ENCODE data around the gene GRM7.

Gene GRM7

DNA sequence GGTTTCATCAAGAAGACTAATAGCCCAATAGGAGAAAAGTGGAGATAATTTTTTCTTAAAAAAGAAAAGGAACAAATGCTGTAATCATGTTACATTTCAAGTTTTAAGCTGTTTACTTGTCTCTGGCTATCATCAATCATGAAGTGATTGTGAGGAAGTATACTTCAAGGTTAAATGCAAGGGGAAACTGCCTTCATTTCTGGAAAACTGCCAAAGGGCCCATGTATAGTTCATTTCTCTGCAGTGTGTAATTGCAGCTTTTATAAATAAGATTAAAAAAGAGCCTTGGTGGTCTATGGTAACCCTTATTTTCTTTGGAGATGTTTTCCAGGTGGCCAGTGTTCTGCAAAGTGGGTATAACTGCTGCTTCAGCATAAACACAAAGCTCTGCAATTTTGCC lies 101.9 kb downstream of the GRM7 start:
- H3K4me3 ChIP-seq (ENCODE audit: low read length), result no peak overlapping the region
- TF ChIP-seq, protein P1, sequence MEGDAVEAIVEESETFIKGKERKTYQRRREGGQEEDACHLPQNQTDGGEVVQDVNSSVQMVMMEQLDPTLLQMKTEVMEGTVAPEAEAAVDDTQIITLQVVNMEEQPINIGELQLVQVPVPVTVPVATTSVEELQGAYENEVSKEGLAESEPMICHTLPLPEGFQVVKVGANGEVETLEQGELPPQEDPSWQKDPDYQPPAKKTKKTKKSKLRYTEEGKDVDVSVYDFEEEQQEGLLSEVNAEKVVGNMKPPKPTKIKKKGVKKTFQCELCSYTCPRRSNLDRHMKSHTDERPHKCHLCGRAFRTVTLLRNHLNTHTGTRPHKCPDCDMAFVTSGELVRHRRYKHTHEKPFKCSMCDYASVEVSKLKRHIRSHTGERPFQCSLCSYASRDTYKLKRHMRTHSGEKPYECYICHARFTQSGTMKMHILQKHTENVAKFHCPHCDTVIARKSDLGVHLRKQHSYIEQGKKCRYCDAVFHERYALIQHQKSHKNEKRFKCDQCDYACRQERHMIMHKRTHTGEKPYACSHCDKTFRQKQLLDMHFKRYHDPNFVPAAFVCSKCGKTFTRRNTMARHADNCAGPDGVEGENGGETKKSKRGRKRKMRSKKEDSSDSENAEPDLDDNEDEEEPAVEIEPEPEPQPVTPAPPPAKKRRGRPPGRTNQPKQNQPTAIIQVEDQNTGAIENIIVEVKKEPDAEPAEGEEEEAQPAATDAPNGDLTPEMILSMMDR (conservative IDR thresholded peaks at IDR 0.05; ENCODE audit: low read length), result no peak
- no peak for DNase-seq (ENCODE audit: low read depth)

- no peak overlapping the region for H3K4me3 ChIP-seq (ENCODE audit: low read length)
- DNase-seq (ENCODE audit: low read depth), result no peak
- TF ChIP-seq, protein P1 (conservative IDR thresholded peaks at IDR 0.05; ENCODE audit: low read length), result no peak
Measured at GRCh38 chr3:6965881-6966280, 105.0 kb downstream of the GRM7 start.

DNA sequence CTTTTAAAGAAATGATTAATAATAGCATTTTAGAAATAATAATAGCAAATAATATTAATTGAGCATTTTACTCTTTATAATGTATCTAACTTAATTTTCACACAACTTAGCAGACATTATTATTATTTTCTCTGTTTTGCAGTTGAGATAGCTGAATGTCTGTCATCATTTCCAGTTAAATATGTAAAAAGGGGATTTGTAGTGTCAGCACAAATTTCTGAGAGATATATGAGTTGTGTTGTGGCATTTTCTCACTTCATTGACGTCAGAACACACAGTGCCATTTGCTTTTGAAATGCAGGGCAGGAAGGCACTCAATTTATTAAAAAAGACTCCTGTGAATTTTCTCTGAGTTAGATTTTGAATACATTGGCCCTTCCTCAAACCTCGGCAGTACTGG lies 111.0 kb downstream of the GRM7 start:
- DNase-seq (ENCODE audit: low read depth), result no peak
- H3K4me3 ChIP-seq (ENCODE audit: low read length), result no peak overlapping the region
- TF ChIP-seq, protein P1 (conservative IDR thresholded peaks at IDR 0.05; ENCODE audit: low read length), result no peak

GRCh38 chr3:6985848-6986247 lies 124.9 kb downstream of the GRM7 start:
- TF ChIP-seq, protein P1 (conservative IDR thresholded peaks at IDR 0.05; ENCODE audit: low read length), result no peak
- H3K4me3 ChIP-seq (ENCODE audit: low read length), result no peak overlapping the region
- DNase-seq (ENCODE audit: low read depth), result no peak

DNA sequence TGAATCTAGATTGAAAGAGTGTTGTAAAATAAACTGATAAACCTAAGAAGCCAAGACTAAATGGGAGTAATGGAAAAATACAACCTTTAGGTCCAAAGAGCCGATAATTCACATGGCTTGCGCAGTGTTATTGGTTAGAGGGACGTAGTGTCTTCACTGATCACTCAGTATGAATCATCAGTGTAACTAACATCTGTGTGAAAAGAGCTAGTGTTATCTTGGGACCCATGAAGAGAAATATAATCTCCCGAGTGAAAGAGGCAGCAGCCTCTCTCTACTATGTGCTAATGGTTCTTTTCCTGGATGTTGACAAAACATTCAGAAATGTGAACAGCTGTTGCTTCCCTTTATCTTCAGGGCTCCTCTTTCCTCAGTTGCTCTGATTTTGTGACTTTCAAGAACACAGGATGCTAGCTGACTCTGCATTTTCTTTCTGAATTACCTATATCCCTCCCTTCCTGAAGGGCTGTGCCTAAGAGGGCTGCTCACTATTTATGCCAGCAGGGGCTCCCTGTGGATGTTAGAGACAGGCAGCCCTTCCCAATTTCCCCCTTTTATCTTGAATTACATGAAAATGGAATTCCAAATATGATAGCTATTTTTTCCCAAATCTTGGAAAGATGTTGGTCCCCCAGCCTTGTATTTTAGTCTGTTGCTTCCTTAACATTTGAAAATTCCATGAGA lies 128.8 kb downstream of the GRM7 start:
- DNase-seq (ENCODE audit: low read depth), result no peak
- TF ChIP-seq, protein P1 (conservative IDR thresholded peaks at IDR 0.05; ENCODE audit: low read length), result no peak
- no peak overlapping the region for H3K4me3 ChIP-seq (ENCODE audit: low read length)

DNA sequence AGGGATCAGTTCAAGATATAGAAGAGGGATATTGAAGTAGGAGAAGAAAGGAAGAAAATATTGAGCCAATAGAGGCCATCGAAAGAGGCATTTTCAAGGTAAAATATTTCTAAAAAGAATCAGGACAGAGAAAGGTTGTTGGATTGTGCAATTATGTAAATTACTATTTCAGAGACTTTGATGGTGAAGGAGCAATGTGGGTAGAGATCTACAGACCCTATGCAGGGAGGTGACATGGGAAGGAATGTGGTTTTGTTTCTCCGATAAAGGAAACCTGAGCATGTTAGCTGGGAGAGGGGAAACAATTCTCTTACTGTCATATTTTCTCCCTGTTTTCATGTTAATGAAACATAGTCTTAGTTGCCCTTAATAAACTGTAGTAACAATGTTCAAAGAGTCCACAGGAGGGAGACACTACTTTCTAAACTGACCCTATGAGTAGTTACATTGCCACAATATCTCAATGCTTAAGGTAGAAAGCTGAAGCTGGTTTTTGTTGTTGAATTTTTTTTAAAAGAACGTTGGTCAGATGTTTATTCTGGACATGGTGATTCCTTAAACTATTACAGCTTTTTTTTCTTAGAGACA lies 133.3 kb downstream of the GRM7 start:
- H3K4me3 ChIP-seq (ENCODE audit: low read length), result no peak overlapping the region
- DNase-seq (ENCODE audit: low read depth), result no peak
- TF ChIP-seq, protein P1 (conservative IDR thresholded peaks at IDR 0.05; ENCODE audit: low read length), result no peak

DNA sequence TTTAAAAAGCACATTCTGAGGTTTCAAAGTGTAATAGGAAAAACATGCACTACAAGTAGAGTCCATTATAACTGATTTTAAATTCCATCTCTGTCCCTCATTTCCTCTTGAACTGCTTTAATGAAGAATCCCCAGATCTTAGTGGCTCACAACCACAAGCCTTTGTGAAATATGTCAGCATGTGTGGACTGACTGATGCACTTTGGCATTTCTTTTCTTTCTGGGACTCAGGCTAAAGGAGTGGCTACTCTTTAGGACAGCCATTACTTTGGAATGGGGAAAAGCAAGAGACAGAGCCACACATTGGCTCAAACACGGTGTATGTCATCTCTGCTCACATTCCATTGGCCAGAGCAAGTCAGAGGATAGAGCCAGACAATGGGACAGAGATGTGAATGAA lies 139.6 kb downstream of the GRM7 start:
- no peak overlapping the region for H3K4me3 ChIP-seq (ENCODE audit: low read length)
- TF ChIP-seq, protein P1 (conservative IDR thresholded peaks at IDR 0.05; ENCODE audit: low read length), result no peak
- no peak for DNase-seq (ENCODE audit: low read depth)
